Mesothelial cell of epicardium (in vitro differentiated cells): ENCODE results near the gene CRACDL. TPM values are rescaled to one million over a fixed set of nuclear protein-coding genes. Genes with fewer than 3 reads are reported as not detected.
A peak's percentile ranks its signal among the peaks of the same experiment; 100 is the strongest.

Experiments used
- DNase-seq, 2 experiments: peaks; one replicate each; pipeline ENCODE4 v3.0.0; 2021; ENCODE audit warnings: low spot score in 2 of 2; ENCODE audit not compliant: unreplicated experiment in 2 of 2
- H3K27ac Mint-ChIP-seq: 2 replicates; pipeline ENCODE4 v1.8.0; 2021; ENCODE audit warnings: mixed read lengths
- H3K27me3 Mint-ChIP-seq: 2 replicates; pipeline ENCODE4 v1.8.0; 2021; ENCODE audit warnings: low read depth, mixed read lengths
- H3K36me3 Mint-ChIP-seq: 2 replicates; pipeline ENCODE4 v1.8.0; 2021; ENCODE audit warnings: mixed read lengths
- H3K4me1 Mint-ChIP-seq: 2 replicates; pipeline ENCODE4 v1.8.0; 2021; ENCODE audit warnings: mixed read lengths
- H3K4me3 Mint-ChIP-seq: 2 replicates; pipeline ENCODE4 v1.8.0; 2021; ENCODE audit warnings: mild to moderate bottlenecking, moderate library complexity, mixed read lengths
- H3K9me3 Mint-ChIP-seq: 2 replicates; pipeline ENCODE4 v1.8.0; 2021; ENCODE audit warnings: mixed read lengths
- CTCF ChIP-seq: fragments of 200-600 bp; sonication (generic); IDR thresholded peaks from one replicate; pipeline ENCODE4 v1.5.0; 2021; ENCODE audit warnings: antibody characterized with exemption; ENCODE audit not compliant: unreplicated experiment
- total RNA-seq: library from RNA; stranded (reverse); gene quantifications from 3 replicates; pipeline ENCODE4 v1.2.1, GENCODE V29; 2021

The CRACDL gene
- total RNA-seq, 1 donor from 2014 or later, result 1.7 TPM

- peak overlapping the region; percentile 1 for H3K4me3 Mint-ChIP-seq
- no peak for DNase-seq
- H3K4me1 Mint-ChIP-seq, result peaks cover 28% of the 10 kb centered on the region
- H3K27ac Mint-ChIP-seq, result peak overlapping the region; percentile 8
- peaks cover 4% of the 10 kb centered on the region for H3K9me3 Mint-ChIP-seq
- no peaks in the 10 kb centered on the region for H3K36me3 Mint-ChIP-seq
- peaks cover 5% of the 10 kb centered on the region for H3K27me3 Mint-ChIP-seq
- TF ChIP-seq CTCF, result no peak
Measured at GRCh38 chr2:98809878-98810587, 126.0 kb downstream of the CRACDL start.

GRCh38 chr2:98809116-98809515 lies 126.9 kb downstream of the CRACDL start:
- peaks cover 1% of the 10 kb centered on the region for H3K27me3 Mint-ChIP-seq
- H3K4me3 Mint-ChIP-seq, result no peak overlapping the region
- H3K9me3 Mint-ChIP-seq, result peaks cover under 1% of the 10 kb centered on the region
- H3K27ac Mint-ChIP-seq, result no peak overlapping the region
- no peak for TF ChIP-seq CTCF
- H3K36me3 Mint-ChIP-seq, result no peaks in the 10 kb centered on the region
- peaks cover 28% of the 10 kb centered on the region for H3K4me1 Mint-ChIP-seq
- no peak for DNase-seq

GRCh38 chr2:98808546-98808945 lies 127.5 kb downstream of the CRACDL start:
- H3K9me3 Mint-ChIP-seq, result no peaks in the 10 kb centered on the region
- no peaks in the 10 kb centered on the region for H3K27me3 Mint-ChIP-seq
- no peak overlapping the region for H3K4me3 Mint-ChIP-seq
- no peaks in the 10 kb centered on the region for H3K36me3 Mint-ChIP-seq
- H3K27ac Mint-ChIP-seq, result no peak overlapping the region
- H3K4me1 Mint-ChIP-seq, result peaks cover 28% of the 10 kb centered on the region
- no peak for TF ChIP-seq CTCF
- no peak for DNase-seq

GRCh38 chr2:98807929-98808328 lies 128.1 kb downstream of the CRACDL start:
- DNase-seq, result no peak
- Mint-ChIP-seq H3K4me3 (no peak overlapping the region), H3K4me1 (peaks cover 28% of the 10 kb centered on the region), H3K9me3 (no peaks in the 10 kb centered on the region), H3K27ac (no peak overlapping the region), H3K27me3 (no peaks in the 10 kb centered on the region), H3K36me3 (no peaks in the 10 kb centered on the region)
- TF ChIP-seq CTCF, result no peak

GRCh38 chr2:98807221-98807620 lies 128.8 kb downstream of the CRACDL start:
- H3K27ac Mint-ChIP-seq, result no peak overlapping the region
- H3K4me1 Mint-ChIP-seq, result peaks cover 28% of the 10 kb centered on the region
- no peaks in the 10 kb centered on the region for H3K9me3 Mint-ChIP-seq
- H3K36me3 Mint-ChIP-seq, result no peaks in the 10 kb centered on the region
- no peaks in the 10 kb centered on the region for H3K27me3 Mint-ChIP-seq
- no peak overlapping the region for H3K4me3 Mint-ChIP-seq
- DNase-seq, result no peak
- no peak for TF ChIP-seq CTCF
